OCI-LY3 (cell line): Measurements from ENCODE around the gene EVI5L.

Experiments used
- CTCF ChIP-seq: fragments of 200-600, 300-600 bp; sonication (generic); IDR thresholded peaks from 2 replicates; pipeline ENCODE4 v1.5.1; 2014; ENCODE audit warnings: antibody characterized with exemption, low read length, low read depth
- EZH2phosphoT487 ChIP-seq: fragments of 200-600 bp; shearing (Covaris generic); IDR thresholded peaks from 2 replicates; pipeline ENCODE4 v1.6.1; 2018; ENCODE audit warnings: antibody characterized with exemption, mixed run types, low read depth

GRCh38 chr19:7853770-7854128, 23.7 kb downstream of the EVI5L start:
- TF ChIP-seq CTCF (no peak), EZH2phosphoT487 (no peak)
